H9 (cell line): ENCODE measurements around the gene HSD17B8. TPM values are rescaled to one million over a fixed set of nuclear protein-coding genes. Genes with fewer than 3 reads are reported as not detected.

Experiments used
- DNase-seq: peaks from one replicate; pipeline ENCODE4 v3.0.0-alpha.2; 2017
- H2AFZ ChIP-seq: one replicate; pipeline ENCODE4 v1.6.1; 2013; ENCODE audit warnings: mild to moderate bottlenecking, low read length, control low read depth, moderate library complexity
- H2AK5ac ChIP-seq: 2 replicates; pipeline ENCODE4 v1.6.1; 2013; ENCODE audit warnings: low read length, control low read depth, mixed read lengths; ENCODE audit not compliant: insufficient read length
- H2BK120ac ChIP-seq: one replicate; pipeline ENCODE4 v1.6.1; 2013; ENCODE audit warnings: low read depth, mild to moderate bottlenecking, low read length, control low read depth, inconsistent platforms; ENCODE audit not compliant: poor library complexity, severe bottlenecking
- H2BK12ac ChIP-seq: 2 replicates; pipeline ENCODE4 v1.6.1; 2013; ENCODE audit warnings: low read length, control low read depth, mixed read lengths, low read depth; ENCODE audit not compliant: insufficient read length
- H2BK15ac ChIP-seq: 2 replicates; pipeline ENCODE4 v1.6.1; 2013; ENCODE audit warnings: low read depth, low read length, control low read depth
- H2BK20ac ChIP-seq: one replicate; pipeline ENCODE4 v1.6.1; 2013; ENCODE audit warnings: low read depth, mild to moderate bottlenecking, low read length, control low read depth, inconsistent platforms; ENCODE audit not compliant: poor library complexity, severe bottlenecking
- H2BK5ac ChIP-seq: 2 replicates; pipeline ENCODE4 v1.6.1; 2013; ENCODE audit warnings: low read length, control low read depth, mixed read lengths; ENCODE audit not compliant: insufficient read length
- H3K14ac ChIP-seq: 2 replicates; pipeline ENCODE4 v1.6.1; 2013; ENCODE audit warnings: low read length, control low read depth; ENCODE audit not compliant: insufficient read depth
- H3K18ac ChIP-seq: 2 replicates; pipeline ENCODE4 v1.6.1; 2013; ENCODE audit warnings: low read depth, mild to moderate bottlenecking, mixed read lengths, low read length, control low read depth; ENCODE audit not compliant: insufficient read length
- H3K23ac ChIP-seq: 2 replicates; pipeline ENCODE4 v1.6.1; 2013; ENCODE audit warnings: low read length, control low read depth, mixed read lengths, low read depth; ENCODE audit not compliant: insufficient read length
- H3K23me2 ChIP-seq: 2 replicates; pipeline ENCODE4 v1.6.1; 2013; ENCODE audit warnings: low read depth, mild to moderate bottlenecking, mixed read lengths, low read length, control low read depth; ENCODE audit not compliant: insufficient read length, poor library complexity, severe bottlenecking
- H3K27ac ChIP-seq: 2 replicates; pipeline ENCODE4 v1.5.1; 2013; ENCODE audit warnings: low read length, control low read depth, mixed read lengths, low read depth; ENCODE audit not compliant: insufficient read length
- H3K27me3 ChIP-seq: 2 replicates; pipeline ENCODE4 v1.6.1; 2013; ENCODE audit warnings: low read length, control low read depth, inconsistent platforms; ENCODE audit not compliant: insufficient read depth
- H3K4ac ChIP-seq: 2 replicates; pipeline ENCODE4 v1.6.1; 2013; ENCODE audit warnings: low read depth, mild to moderate bottlenecking, control low read depth, inconsistent platforms, low read length, moderate library complexity
- H3K4me1 ChIP-seq: 2 replicates; pipeline ENCODE4 v1.6.1; 2013; ENCODE audit warnings: low read length, control low read depth, inconsistent platforms; ENCODE audit not compliant: insufficient read depth
- H3K4me2 ChIP-seq: 2 replicates; pipeline ENCODE4 v1.6.1; 2013; ENCODE audit warnings: low read length, control low read depth, mixed read lengths; ENCODE audit not compliant: insufficient read length, insufficient read depth
- H3K56ac ChIP-seq: 2 replicates; pipeline ENCODE4 v1.6.1; 2013; ENCODE audit warnings: low read depth, mild to moderate bottlenecking, mixed read lengths, low read length, control low read depth; ENCODE audit not compliant: insufficient read length
- H3K79me1 ChIP-seq: 2 replicates; pipeline ENCODE4 v1.6.1; 2013; ENCODE audit warnings: low read depth, mild to moderate bottlenecking, moderate library complexity, low read length, control low read depth, inconsistent platforms; ENCODE audit not compliant: insufficient read depth, poor library complexity, severe bottlenecking
- H3K79me2 ChIP-seq: 2 replicates; pipeline ENCODE4 v1.6.1; 2013; ENCODE audit warnings: low read length, control low read depth, inconsistent platforms; ENCODE audit not compliant: insufficient read depth
- H3K9ac ChIP-seq: 2 replicates; pipeline ENCODE4 v1.6.1; 2013; ENCODE audit warnings: low read length, control low read depth, mixed read lengths; ENCODE audit not compliant: insufficient read length; ENCODE audit errors: extremely low read depth
- H3K9me3 ChIP-seq: one replicate; pipeline ENCODE4 v1.6.1; 2013; ENCODE audit warnings: low read depth, low read length, inconsistent platforms; ENCODE audit not compliant: control insufficient read depth
- H3T11ph ChIP-seq: one replicate; pipeline ENCODE4 v1.6.1; 2013; ENCODE audit warnings: mild to moderate bottlenecking, low read length, control low read depth, inconsistent platforms
- H4K20me1 ChIP-seq: one replicate; pipeline ENCODE4 v1.6.1; 2013; ENCODE audit not compliant: control insufficient read depth, insufficient read length, insufficient read depth
- H4K5ac ChIP-seq: 2 replicates; pipeline ENCODE4 v1.6.1; 2013; ENCODE audit warnings: low read depth, mild to moderate bottlenecking, mixed read lengths, low read length, control low read depth; ENCODE audit not compliant: insufficient read length
- H4K8ac ChIP-seq: replicated peaks from 2 replicates; pipeline ENCODE4 v1.6.1; 2013; ENCODE audit warnings: low read length, control low read depth, mixed read lengths, low read depth; ENCODE audit not compliant: insufficient read length
- H4K91ac ChIP-seq: 2 replicates; pipeline ENCODE4 v1.6.1; 2013; ENCODE audit warnings: low read depth, mild to moderate bottlenecking, moderate library complexity, mixed read lengths, low read length, control low read depth; ENCODE audit not compliant: insufficient read length
- H3K27ac Mint-ChIP-seq, 3 experiments: 2 replicates in 2 of 3; 3 replicates in 1 of 3; pipeline ENCODE4 v1.8.0; 2020 to 2021; ENCODE audit warnings: mixed read lengths in 3 of 3, mild to moderate bottlenecking in 1 of 3, moderate library complexity in 1 of 3
- H3K27me3 Mint-ChIP-seq: 2 replicates; pipeline ENCODE4 v1.8.0; 2021; ENCODE audit warnings: low read depth, mild to moderate bottlenecking, moderate library complexity, mixed read lengths
- H3K36me3 Mint-ChIP-seq, 3 experiments: 2 replicates in 2 of 3; 3 replicates in 1 of 3; pipeline ENCODE4 v1.8.0; 2020 to 2021; ENCODE audit warnings: low read depth in 3 of 3, mixed read lengths in 3 of 3; ENCODE audit not compliant: insufficient read depth in 1 of 3
- H3K4me1 Mint-ChIP-seq, 2 experiments: 2 replicates each; pipeline ENCODE4 v1.8.0; 2020; ENCODE audit warnings: mixed read lengths in 2 of 2
- H3K4me3 Mint-ChIP-seq, 2 experiments: 2 replicates in 1 of 2; 3 replicates in 1 of 2; pipeline ENCODE4 v1.8.0; 2020 to 2021; ENCODE audit warnings: mild to moderate bottlenecking in 2 of 2, mixed read lengths in 2 of 2, moderate library complexity in 1 of 2
- H3K9me3 Mint-ChIP-seq, 2 experiments: 2 replicates in 1 of 2; 3 replicates in 1 of 2; pipeline ENCODE4 v1.8.0; 2020; ENCODE audit warnings: mild to moderate bottlenecking in 2 of 2, mixed read lengths in 2 of 2, moderate library complexity in 1 of 2
- CTCF ChIP-seq: fragments of 200-600 bp; sonication (generic); conservative IDR thresholded peaks from 3 replicates; pipeline ENCODE4 v1.8.0; 2021; ENCODE audit warnings: antibody characterized with exemption, mild to moderate bottlenecking
- WGBS: extraction: QIAGEN DNeasy Blood & Tissue Kit; methylation state at CpG from one replicate; pipeline ENCODE4 v1.1.7; 2013; ENCODE audit warnings: missing lambda C conversion rate, low lambda C conversion rate, mixed read lengths; ENCODE audit not compliant: insufficient read length; ENCODE audit errors: extremely low coverage; 5-methylcytosine and 5-hydroxymethylcytosine counted together
- total RNA-seq: library from RNA; stranded (reverse); gene quantifications from 2 replicates; pipeline ENCODE4 v1.2.1, GENCODE V29; 2021

The HSD17B8 gene
- total RNA-seq, 1 experiment from 2014 or later: 7.1 TPM

GRCh38 chr6:33206864-33207551 lies 2.6 kb downstream of the HSD17B8 start:
- H3K23ac ChIP-seq: no peak overlapping the region
- H3K9me3 Mint-ChIP-seq: no peaks in the 10 kb centered on the region; a peak in 1 of 5 replicates
- peaks cover 38 to 46% of the 10 kb centered on the region in 2 experiments for H3K4me1 Mint-ChIP-seq
- H3K56ac ChIP-seq: no peak overlapping the region
- H3K14ac ChIP-seq: no peak overlapping the region
- no peak overlapping the region; a peak in 1 of 7 replicates for H3K27ac Mint-ChIP-seq
- no peak overlapping the region for H2BK5ac ChIP-seq
- no peak overlapping the region for H3T11ph ChIP-seq
- H3K4ac ChIP-seq: no peak overlapping the region
- no peaks in the 10 kb centered on the region; the same call in 1 of the 2 replicates for H3K79me2 ChIP-seq
- no peaks in the 10 kb centered on the region for H3K79me1 ChIP-seq
- no CpG with 5 or more reads among the region's 20 CpGs for WGBS
- H3K4me1 ChIP-seq: peaks cover 6% of the 10 kb centered on the region; the same call in 1 of the 2 replicates
- H3K4me2 ChIP-seq: peak overlapping the region; percentile 80
- no peak overlapping the region for H2AK5ac ChIP-seq
- no peak overlapping the region for H4K5ac ChIP-seq
- H2AFZ ChIP-seq: no peak overlapping the region
- H2BK12ac ChIP-seq: no peak overlapping the region
- DNase-seq: no peak
- no peak overlapping the region for H3K27ac ChIP-seq
- peaks cover 3% of the 10 kb centered on the region for H4K20me1 ChIP-seq
- peaks cover 25% of the 10 kb centered on the region; the same call in 1 of the 2 replicates for H3K27me3 ChIP-seq
- H4K8ac ChIP-seq: no peak overlapping the region
- peaks cover 18% of the 10 kb centered on the region for H3K23me2 ChIP-seq
- no peak overlapping the region for H2BK120ac ChIP-seq
- peaks cover 53% of the 10 kb centered on the region for H3K27me3 Mint-ChIP-seq
- H4K91ac ChIP-seq: no peak overlapping the region
- no peak overlapping the region for H2BK15ac ChIP-seq
- H3K4me3 Mint-ChIP-seq: peak overlapping the region; percentile 83 to 95
- H2BK20ac ChIP-seq: no peak overlapping the region
- H3K18ac ChIP-seq: no peak overlapping the region
- H3K36me3 Mint-ChIP-seq: peaks cover 26 to 43% (median 34%) of the 10 kb centered on the region in 3 experiments
- no peak for TF ChIP-seq CTCF
- no peak overlapping the region for H3K9ac ChIP-seq
- H3K9me3 ChIP-seq: no peaks in the 10 kb centered on the region
